ENCODE measurements around the gene WDR81.

The WDR81 gene

DNA sequence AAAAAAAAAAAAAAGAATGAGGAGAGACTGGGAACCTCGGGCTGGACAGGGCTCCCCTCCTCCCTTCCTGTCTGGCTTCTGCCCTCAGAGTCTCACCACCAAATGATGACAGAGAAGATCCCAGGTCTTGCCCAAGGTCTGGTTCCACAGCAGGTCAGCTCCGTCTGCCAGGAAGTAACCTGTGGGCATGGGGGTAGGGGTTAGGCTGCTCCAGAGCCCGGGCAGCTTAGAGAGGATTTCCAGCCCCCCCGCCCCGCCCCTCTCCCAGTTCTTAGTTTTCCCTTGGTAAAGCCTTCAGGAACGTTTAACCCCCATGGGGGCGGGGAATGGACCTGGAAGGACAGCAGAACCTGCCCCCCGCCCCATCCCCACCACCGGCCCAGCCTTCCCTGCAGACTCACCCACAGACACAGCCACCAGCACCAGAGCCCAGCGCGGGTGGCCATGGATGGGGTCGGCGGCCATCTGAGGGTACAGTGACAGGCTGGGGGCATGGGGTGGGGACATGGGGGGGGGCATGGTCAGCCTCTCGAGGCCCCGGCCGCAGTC lies 15.0 kb upstream of the WDR81 start:
- H3K4me3 ChIP-seq, result peak overlapping the region; percentile 84
- no peak for DNase-seq (ENCODE audit: low spot score)
- TF ChIP-seq, protein P1, sequence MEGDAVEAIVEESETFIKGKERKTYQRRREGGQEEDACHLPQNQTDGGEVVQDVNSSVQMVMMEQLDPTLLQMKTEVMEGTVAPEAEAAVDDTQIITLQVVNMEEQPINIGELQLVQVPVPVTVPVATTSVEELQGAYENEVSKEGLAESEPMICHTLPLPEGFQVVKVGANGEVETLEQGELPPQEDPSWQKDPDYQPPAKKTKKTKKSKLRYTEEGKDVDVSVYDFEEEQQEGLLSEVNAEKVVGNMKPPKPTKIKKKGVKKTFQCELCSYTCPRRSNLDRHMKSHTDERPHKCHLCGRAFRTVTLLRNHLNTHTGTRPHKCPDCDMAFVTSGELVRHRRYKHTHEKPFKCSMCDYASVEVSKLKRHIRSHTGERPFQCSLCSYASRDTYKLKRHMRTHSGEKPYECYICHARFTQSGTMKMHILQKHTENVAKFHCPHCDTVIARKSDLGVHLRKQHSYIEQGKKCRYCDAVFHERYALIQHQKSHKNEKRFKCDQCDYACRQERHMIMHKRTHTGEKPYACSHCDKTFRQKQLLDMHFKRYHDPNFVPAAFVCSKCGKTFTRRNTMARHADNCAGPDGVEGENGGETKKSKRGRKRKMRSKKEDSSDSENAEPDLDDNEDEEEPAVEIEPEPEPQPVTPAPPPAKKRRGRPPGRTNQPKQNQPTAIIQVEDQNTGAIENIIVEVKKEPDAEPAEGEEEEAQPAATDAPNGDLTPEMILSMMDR (IDR thresholded peaks at IDR 0.05), result no peak
- peak overlapping the region; percentile 61 to 86 for H3K27ac ChIP-seq

DNA sequence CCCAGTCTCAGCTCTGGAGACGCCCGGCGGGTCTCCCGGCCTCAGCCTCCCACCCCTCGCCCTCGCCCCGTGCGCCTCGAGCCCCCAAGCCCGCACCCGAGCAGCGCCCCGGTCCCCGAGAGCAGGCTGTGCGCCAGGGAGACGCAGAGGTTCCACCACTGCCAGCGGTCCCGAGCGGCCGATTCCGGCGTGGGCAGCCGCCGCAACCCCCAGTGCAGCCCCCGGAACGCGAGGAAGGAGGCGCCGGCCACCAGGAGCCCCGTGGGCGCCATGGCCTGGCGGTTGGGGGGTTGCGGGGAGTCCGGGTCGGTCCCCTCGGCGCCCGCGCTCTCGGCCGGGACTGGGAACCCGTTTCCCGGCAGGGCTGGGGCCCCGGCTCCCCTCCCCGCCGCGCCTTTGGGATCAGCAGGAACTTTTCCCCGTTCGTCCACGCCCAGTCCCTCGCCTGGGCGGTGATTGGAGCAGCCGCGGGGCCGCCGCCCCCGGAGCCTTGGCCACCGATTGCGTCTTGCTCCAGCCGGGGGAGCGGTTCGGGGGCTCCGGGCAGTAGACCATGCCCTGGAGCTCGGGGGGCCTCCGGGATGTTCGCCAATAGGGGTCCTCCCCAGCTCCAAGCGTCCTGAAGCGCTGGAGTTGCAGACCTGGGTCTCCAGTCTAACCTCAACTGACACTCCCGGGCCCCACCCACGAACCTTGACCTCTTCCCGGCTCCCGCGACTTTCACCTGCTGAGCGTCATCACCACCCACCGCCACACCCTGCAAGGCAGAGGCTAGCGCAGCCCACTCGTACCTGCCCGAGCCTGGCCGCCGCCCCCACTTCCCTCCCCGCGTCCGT lies 14.3 kb upstream of the WDR81 start, which contains the start of gene TLCD2:
TLCD2 (minus strand) TSS at position 407 of the 836 bp plus-strand sequence; CDS start at position 272, 135 bp downstream.
- Histone ChIP-seq H3K4me3 (peak within 1 kb of the TSS; percentile 84), H3K27ac (peak within 1 kb of the TSS; percentile 61 to 86)
- DNase-seq (ENCODE audit: low spot score), result peak; percentile 89
- TF ChIP-seq, protein P1 (IDR thresholded peaks at IDR 0.05), result no peak

- no peak for DNase-seq (ENCODE audit: low spot score)
- H3K4me3 ChIP-seq, result peak overlapping the region; percentile 84
- TF ChIP-seq, protein P1 (IDR thresholded peaks at IDR 0.05), result no peak
- peak overlapping the region; percentile 61 to 86 for H3K27ac ChIP-seq
Measured at GRCh38 chr17:1710807-1711553, 13.5 kb upstream of the WDR81 start.

GRCh38 chr17:1711804-1712203 lies 12.7 kb upstream of the WDR81 start:
- no peak for DNase-seq (ENCODE audit: low spot score)
- Histone ChIP-seq H3K4me3 (peak overlapping the region; percentile 96), H3K27ac (no peak overlapping the region)
- TF ChIP-seq, protein P1 (IDR thresholded peaks at IDR 0.05), result no peak

DNA sequence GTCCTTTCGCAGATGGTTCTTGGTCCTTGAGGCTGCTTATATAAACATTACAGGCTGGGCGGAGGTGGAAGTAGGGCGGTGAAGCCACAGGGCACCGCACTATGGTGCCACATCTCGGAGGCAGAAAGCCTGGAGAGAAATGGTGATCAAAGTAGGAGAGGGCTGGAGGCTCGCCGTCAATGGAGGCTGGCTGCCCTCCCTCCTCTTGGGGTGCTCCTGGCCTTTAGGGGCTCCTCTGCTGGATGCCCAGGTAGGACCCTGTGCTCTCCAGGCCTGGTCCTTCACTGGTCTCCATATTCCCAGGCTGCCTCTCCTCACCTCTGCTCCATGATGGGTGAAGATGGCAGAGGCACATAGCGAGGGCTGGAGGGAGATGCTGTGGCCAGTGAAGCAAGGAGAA lies 12.2 kb upstream of the WDR81 start:
- Histone ChIP-seq H3K27ac (peak overlapping the region in 1 of 2 donors; percentile 100), H3K4me3 (peak overlapping the region; percentile 96)
- TF ChIP-seq, protein P1 (IDR thresholded peaks at IDR 0.05), result no peak
- DNase-seq (ENCODE audit: low spot score), result no peak

- Histone ChIP-seq H3K4me3 (peak overlapping the region; percentile 96), H3K27ac (peak overlapping the region; percentile 100)
- TF ChIP-seq, protein P1 (IDR thresholded peaks at IDR 0.05), result no peak
- no peak for DNase-seq (ENCODE audit: low spot score)
Measured at GRCh38 chr17:1713160-1713877, 11.2 kb upstream of the WDR81 start.

Measured in coronary artery (tissue), 2 donors.